Lung (tissue), 12 donors: ENCODE results near the gene CNTNAP2. TPM values are rescaled to one million over a fixed set of nuclear protein-coding genes. Genes with fewer than 3 reads are reported as not detected.
A peak's percentile ranks its signal among the peaks of the same experiment; 100 is the strongest.

Experiments
- ATAC-seq: fragments of 200-7000 bp; cut with Tn5 transposase; one replicate; pipeline ENCODE4 v1.9.1; 2020; ENCODE audit warnings: moderate number of reproducible peaks; ENCODE audit not compliant: insufficient read depth, low FRiP score
- DNase-seq, 3 donors: peaks; one replicate each; pipeline ENCODE4 v3.0.0-alpha.2; 2013 to 2017
- H3K27ac ChIP-seq, 2 donors: one replicate each; pipeline ENCODE4 v1.5.1; 2013; ENCODE audit warnings: mild to moderate bottlenecking in 2 of 2, moderate library complexity in 2 of 2, control low read depth in 1 of 2, inconsistent platforms in 1 of 2, low read depth in 1 of 2, low read length in 1 of 2
- H3K27me3 ChIP-seq, 3 donors: one replicate each; pipeline ENCODE4 v1.5.1; 2013; ENCODE audit warnings: low read length in 2 of 3; ENCODE audit not compliant: control insufficient read depth in 3 of 3, insufficient read depth in 3 of 3
- H3K36me3 ChIP-seq, 4 donors: one replicate each; pipeline ENCODE4 v1.5.1; 2013; ENCODE audit warnings: low read length in 4 of 4, mild to moderate bottlenecking in 1 of 4, moderate library complexity in 1 of 4; ENCODE audit not compliant: control insufficient read depth in 4 of 4, insufficient read depth in 4 of 4
- H3K4me1 ChIP-seq, 5 donors: one replicate each; pipeline ENCODE4 v1.5.1; 2013; ENCODE audit warnings: low read length in 5 of 5, mild to moderate bottlenecking in 2 of 5, moderate library complexity in 1 of 5; ENCODE audit not compliant: control insufficient read depth in 5 of 5, insufficient read depth in 5 of 5
- H3K4me3 ChIP-seq: one replicate; pipeline ENCODE4 v1.5.1; 2013; ENCODE audit warnings: mild to moderate bottlenecking, control low read depth, moderate library complexity
- H3K9ac ChIP-seq, 2 donors: one replicate each; pipeline ENCODE4 v1.5.1; 2013; ENCODE audit warnings: low read length in 2 of 2, control low read depth in 1 of 2; ENCODE audit not compliant: insufficient read depth in 1 of 2
- H3K9me3 ChIP-seq, 4 donors: one replicate each; pipeline ENCODE4 v1.5.1; 2013; ENCODE audit warnings: low read length in 3 of 4, mild to moderate bottlenecking in 1 of 4, moderate library complexity in 1 of 4; ENCODE audit not compliant: control insufficient read depth in 4 of 4, insufficient read depth in 3 of 4
- CTCF ChIP-seq: IDR thresholded peaks from 2 replicates; pipeline ENCODE4 v1.5.1; 2012; ENCODE audit warnings: mild to moderate bottlenecking; ENCODE audit errors: control extremely low read depth, extremely low read depth
- WGBS, 2 donors: extraction: QIAGEN DNeasy Blood & Tissue Kit; methylation state at CpG; one replicate each; pipeline ENCODE4 v1.1.7; 2013; 5-methylcytosine and 5-hydroxymethylcytosine counted together
- polyA plus RNA-seq, 2 donors: library from polyadenylated mRNA; stranded (reverse); fragments of 200-250 nt; gene quantifications; one replicate each; pipeline ENCODE4 v1.2.1, GENCODE V29; 2013
- total RNA-seq, 2 donors: library from RNA; depleted of rRNA in 1 of 2; stranded (reverse); fragments of >200 nt in 1 of 2; gene quantifications; one replicate each; pipeline ENCODE4 v1.2.1, GENCODE V29; 2014 to 2021
- donor health status: control.
- donor health status: control.
- donor health status: Bipolar disorder and iron deficiency.
- donor health status: healthy.
- donor health status: DM: yes; HTN: yes; CAD: no.

The CNTNAP2 gene
- total and polyA plus RNA-seq, 4 donors, result 0.18 to 45.3 (median 0.52) TPM

- Histone ChIP-seq H3K27ac (no peak overlapping the region), H3K9ac (no peak overlapping the region), H3K4me3 (no peak overlapping the region), H3K27me3 (no peaks in the 10 kb centered on the region), H3K36me3 (no peaks in the 10 kb centered on the region), H3K9me3 (peaks cover 0 to 2% (median 0%) of the 10 kb centered on the region in 4 donors), H3K4me1 (no peaks in the 10 kb centered on the region)
- no peak for TF ChIP-seq CTCF
- peak in 2 of 3 donors; percentile 15 to 34 for DNase-seq
- ATAC-seq, result no peak
- whole genome bisulfite sequencing, 2 donors, result 65 to 68% methylated on average over 4 of the region's 4 CpGs
These were observed 592.9 kb downstream of the CNTNAP2 start for GRCh38 chr7:146709451-146710027.

GRCh38 chr7:146713205-146713604 is 596.6 kb downstream of the CNTNAP2 start:
- H3K27ac ChIP-seq, result no peak overlapping the region
- no peaks in the 10 kb centered on the region for H3K4me1 ChIP-seq
- no peak for ATAC-seq
- TF ChIP-seq CTCF, result no peak
- WGBS, 2 donors, result 86 to 87% methylated on average over 1 of the region's 1 CpG
- no peaks in the 10 kb centered on the region for H3K36me3 ChIP-seq
- H3K9ac ChIP-seq, result no peak overlapping the region
- H3K9me3 ChIP-seq, result peaks cover 0 to 2% (median 0%) of the 10 kb centered on the region in 4 donors
- H3K27me3 ChIP-seq, result no peaks in the 10 kb centered on the region
- no peak overlapping the region for H3K4me3 ChIP-seq
- no peak for DNase-seq

- WGBS, 2 donors, result 86 to 95% methylated on average over 3 of the region's 3 CpGs
- no peak overlapping the region for H3K27ac ChIP-seq
- H3K4me3 ChIP-seq, result no peak overlapping the region
- no peaks in the 10 kb centered on the region for H3K4me1 ChIP-seq
- no peak overlapping the region for H3K9ac ChIP-seq
- TF ChIP-seq CTCF, result no peak
- H3K36me3 ChIP-seq, result no peaks in the 10 kb centered on the region
- H3K27me3 ChIP-seq, result no peaks in the 10 kb centered on the region
- peaks cover 0 to 2% (median 0%) of the 10 kb centered on the region in 4 donors for H3K9me3 ChIP-seq
- no peak for ATAC-seq
- no peak for DNase-seq
These were observed 597.3 kb downstream of the CNTNAP2 start for GRCh38 chr7:146713934-146714333.

GRCh38 chr7:146720195-146720594 is 603.6 kb downstream of the CNTNAP2 start:
- no peaks in the 10 kb centered on the region for H3K9me3 ChIP-seq
- DNase-seq (no peak), ATAC-seq (no peak)
- TF ChIP-seq CTCF, result no peak
- no peaks in the 10 kb centered on the region for H3K4me1 ChIP-seq
- no peaks in the 10 kb centered on the region for H3K27me3 ChIP-seq
- H3K36me3 ChIP-seq, result no peaks in the 10 kb centered on the region
- no peak overlapping the region for H3K4me3 ChIP-seq
- 60 to 72% methylated on average over 2 of the region's 2 CpGs for WGBS, 2 donors
- no peak overlapping the region for H3K27ac ChIP-seq
- H3K9ac ChIP-seq, result no peak overlapping the region
